T-helper 1 cell (primary cell): ENCODE data around the gene IRF2BP2.

Source experiments
- DNase-seq, 5 donors: peaks; one replicate each; pipeline ENCODE4 v3.0.0-alpha.2; 2012 to 2020

Gene IRF2BP2

GRCh38 chr1:234612352-234613127 lies 2.6 kb upstream of the IRF2BP2 start:
- DNase-seq = peak; percentile 52 to 92 (median 74)

GRCh38 chr1:234611847-234612351 lies 1.9 kb upstream of the IRF2BP2 start:
- DNase-seq = peak in 1 of 5 donors; percentile 16

- peak in 3 of 5 donors; percentile 63 to 91 (median 71) for DNase-seq
Measured at GRCh38 chr1:234611225-234611846, 1.4 kb upstream of the IRF2BP2 start.

GRCh38 chr1:234610666-234611224 lies 767 bp upstream of the IRF2BP2 start:
- DNase-seq = peak; percentile 82 to 95 (median 87)

GRCh38 chr1:234609691-234610042 lies 311 bp downstream of the IRF2BP2 start:
- no peak for DNase-seq

GRCh38 chr1:234608911-234609690 lies 877 bp downstream of the IRF2BP2 start:
- peak; percentile 60 to 78 (median 68) for DNase-seq

- DNase-seq = peak; percentile 67 to 89 (median 77)
Measured at GRCh38 chr1:234608025-234608910, 1.7 kb downstream of the IRF2BP2 start.

GRCh38 chr1:234607109-234608024 lies 2.6 kb downstream of the IRF2BP2 start:
- DNase-seq = peak in 1 of 5 donors; percentile 49

GRCh38 chr1:234606784-234607108 lies 3.2 kb downstream of the IRF2BP2 start:
- no peak for DNase-seq

- DNase-seq = peak in 4 of 5 donors; percentile 31 to 67 (median 44)
Measured at GRCh38 chr1:234605983-234606783, 3.8 kb downstream of the IRF2BP2 start.

GRCh38 chr1:234605399-234605982 lies 4.5 kb downstream of the IRF2BP2 start:
- no peak for DNase-seq

GRCh38 chr1:234604495-234605398 lies 5.2 kb downstream of the IRF2BP2 start:
- peak in 1 of 5 donors; percentile 31 for DNase-seq

- no peak for DNase-seq
Measured at GRCh38 chr1:234603221-234604204, 6.5 kb downstream of the IRF2BP2 start.

GRCh38 chr1:234602334-234603220 lies 7.4 kb downstream of the IRF2BP2 start:
- peak in 1 of 5 donors; percentile 61 for DNase-seq

- peak in 3 of 5 donors; percentile 29 to 74 (median 35) for DNase-seq
Measured at GRCh38 chr1:234601301-234602017, 8.5 kb downstream of the IRF2BP2 start.
